Measurements from ENCODE around the gene FCHSD2. TPM values are rescaled to one million over a fixed set of nuclear protein-coding genes. Genes with fewer than 3 reads are reported as not detected.

FCHSD2 gene
- total RNA-seq, 4 donors from 2014 or later, result 6.7 to 14.7 (median 8.5) TPM

GRCh38 chr11:73164803-73165540 is 22.9 kb upstream of the FCHSD2 start:
- intact Hi-C loops (cut with DNase I; ENCODE audit: low total_unique reads), result no loop called here
- WGBS, 2 donors, result 91 to 96% methylated on average over 2 of the region's 2 CpGs
- no peak overlapping the region for H3K4me3 ChIP-seq (ENCODE audit: low read depth, poor library complexity, severe bottlenecking)
- no peak for DNase-seq (ENCODE audit: low spot score in 2 of 2)
- no peak for TF ChIP-seq POLR2A (IDR thresholded peaks at IDR 0.05)
- TF ChIP-seq, protein P1, sequence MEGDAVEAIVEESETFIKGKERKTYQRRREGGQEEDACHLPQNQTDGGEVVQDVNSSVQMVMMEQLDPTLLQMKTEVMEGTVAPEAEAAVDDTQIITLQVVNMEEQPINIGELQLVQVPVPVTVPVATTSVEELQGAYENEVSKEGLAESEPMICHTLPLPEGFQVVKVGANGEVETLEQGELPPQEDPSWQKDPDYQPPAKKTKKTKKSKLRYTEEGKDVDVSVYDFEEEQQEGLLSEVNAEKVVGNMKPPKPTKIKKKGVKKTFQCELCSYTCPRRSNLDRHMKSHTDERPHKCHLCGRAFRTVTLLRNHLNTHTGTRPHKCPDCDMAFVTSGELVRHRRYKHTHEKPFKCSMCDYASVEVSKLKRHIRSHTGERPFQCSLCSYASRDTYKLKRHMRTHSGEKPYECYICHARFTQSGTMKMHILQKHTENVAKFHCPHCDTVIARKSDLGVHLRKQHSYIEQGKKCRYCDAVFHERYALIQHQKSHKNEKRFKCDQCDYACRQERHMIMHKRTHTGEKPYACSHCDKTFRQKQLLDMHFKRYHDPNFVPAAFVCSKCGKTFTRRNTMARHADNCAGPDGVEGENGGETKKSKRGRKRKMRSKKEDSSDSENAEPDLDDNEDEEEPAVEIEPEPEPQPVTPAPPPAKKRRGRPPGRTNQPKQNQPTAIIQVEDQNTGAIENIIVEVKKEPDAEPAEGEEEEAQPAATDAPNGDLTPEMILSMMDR (IDR thresholded peaks at IDR 0.05), result no peak

GRCh38 chr11:73163638-73164174 is 21.6 kb upstream of the FCHSD2 start:
- no peak for TF ChIP-seq POLR2A (IDR thresholded peaks at IDR 0.05)
- TF ChIP-seq, protein P1 (IDR thresholded peaks at IDR 0.05), result no peak
- no peak overlapping the region for H3K4me3 ChIP-seq (ENCODE audit: low read depth, poor library complexity, severe bottlenecking)
- intact Hi-C loops (cut with DNase I; ENCODE audit: low total_unique reads), result no loop called here
- 76 to 83% methylated on average over 2 of the region's 2 CpGs for WGBS, 2 donors
- DNase-seq (ENCODE audit: low spot score in 2 of 2), result no peak

GRCh38 chr11:73162196-73162740 is 20.1 kb upstream of the FCHSD2 start:
- H3K4me3 ChIP-seq (ENCODE audit: low read depth, poor library complexity, severe bottlenecking), result no peak overlapping the region
- peak in 1 of 2 donors; percentile 10 for DNase-seq (ENCODE audit: low spot score in 2 of 2)
- WGBS, 2 donors, result 85 to 89% methylated on average over 10 of the region's 10 CpGs
- TF ChIP-seq, protein P1 (IDR thresholded peaks at IDR 0.05), result no peak
- no peak for TF ChIP-seq POLR2A (IDR thresholded peaks at IDR 0.05)
- intact Hi-C loops (cut with DNase I; ENCODE audit: low total_unique reads), result no loop called here

GRCh38 chr11:73160005-73160760 is 18.1 kb upstream of the FCHSD2 start:
- intact Hi-C loops (cut with DNase I; ENCODE audit: low total_unique reads), result no loop called here
- 87 to 91% methylated on average over 10 of the region's 10 CpGs for WGBS, 2 donors
- TF ChIP-seq, protein P1 (IDR thresholded peaks at IDR 0.05), result no peak
- TF ChIP-seq POLR2A (IDR thresholded peaks at IDR 0.05), result no peak
- peak in 1 of 2 donors; percentile 52 for DNase-seq (ENCODE audit: low spot score in 2 of 2)
- H3K4me3 ChIP-seq (ENCODE audit: low read depth, poor library complexity, severe bottlenecking), result no peak overlapping the region

DNA sequence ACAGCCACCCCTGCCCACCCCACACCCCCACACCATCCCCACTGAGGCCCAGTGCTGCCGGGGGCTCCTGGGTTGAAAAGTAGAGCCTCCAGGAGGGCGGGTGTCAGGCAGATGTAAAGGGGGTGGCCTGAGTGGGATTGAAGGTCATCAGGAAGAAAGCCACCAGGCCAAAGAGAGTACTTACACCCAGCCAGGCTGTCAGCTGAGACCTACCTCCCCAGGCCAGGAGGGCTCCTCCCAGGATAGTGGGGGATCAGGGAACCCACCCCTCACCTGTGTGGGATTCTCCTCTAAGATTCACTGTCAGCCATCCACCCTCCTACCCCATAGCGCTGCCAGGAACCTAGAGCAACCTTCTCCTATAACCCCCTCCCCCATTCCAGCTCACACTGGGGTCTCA is 17.2 kb upstream of the FCHSD2 start:
- no peak for TF ChIP-seq POLR2A (IDR thresholded peaks at IDR 0.05)
- TF ChIP-seq, protein P1 (IDR thresholded peaks at IDR 0.05), result no peak
- peak in 1 of 2 donors; percentile 58 for DNase-seq (ENCODE audit: low spot score in 2 of 2)
- no peak overlapping the region for H3K4me3 ChIP-seq (ENCODE audit: low read depth, poor library complexity, severe bottlenecking)
- intact Hi-C loops (cut with DNase I; ENCODE audit: low total_unique reads), result no loop called here
- WGBS, 2 donors, result 96 to 99% methylated on average over 3 of the region's 3 CpGs

Data from lower leg skin (tissue), 4 donors.